Fibroblast of lung (primary cell): ENCODE results near the gene AGBL1. TPM values are rescaled to one million over a fixed set of nuclear protein-coding genes. Genes with fewer than 3 reads are reported as not detected.

Source experiments
- DNase-seq, 2 donors: peaks; one replicate each; pipeline versions ENCODE4 v3.0.0 to v3.0.0-alpha.2; 2010; ENCODE audit warnings: low read depth in 2 of 2
- H2AFZ ChIP-seq: 2 replicates; pipeline ENCODE4 v1.5.1; 2012; ENCODE audit warnings: low read length, control low read depth, inconsistent platforms
- H3K27ac ChIP-seq: 2 replicates; pipeline ENCODE4 v1.5.1; 2011; ENCODE audit warnings: low read length, control low read depth; ENCODE audit not compliant: insufficient read depth
- H3K27me3 ChIP-seq: 2 replicates; pipeline ENCODE4 v1.5.1; 2011; ENCODE audit warnings: mild to moderate bottlenecking, low read length; ENCODE audit not compliant: control insufficient read depth, insufficient read depth
- H3K36me3 ChIP-seq: 2 replicates; pipeline ENCODE4 v1.5.1; 2011; ENCODE audit warnings: low read length; ENCODE audit not compliant: control insufficient read depth, insufficient read depth
- H3K4me1 ChIP-seq: 2 replicates; pipeline ENCODE4 v1.5.1; 2011; ENCODE audit warnings: low read length; ENCODE audit not compliant: control insufficient read depth, insufficient read depth; ENCODE audit errors: extremely low read depth
- H3K4me2 ChIP-seq: 2 replicates; pipeline ENCODE4 v1.5.1; 2011; ENCODE audit warnings: low read length, control low read depth; ENCODE audit not compliant: insufficient read depth; ENCODE audit errors: extremely low read depth
- H3K4me3 ChIP-seq, 4 experiments: fragments of 200-600 bp in 1 of 4; sonication (generic) in 1 of 4; replicated peaks in 1 of 4; 2 replicates each; pipeline ENCODE4 v1.5.1; 2011 to 2016; ENCODE audit warnings: low read length in 4 of 4, low read depth in 3 of 4, mild to moderate bottlenecking in 3 of 4, control low read depth in 2 of 4, inconsistent platforms in 1 of 4, mixed read lengths in 1 of 4; ENCODE audit not compliant: insufficient read depth in 1 of 4; ENCODE audit errors: control extremely low read depth in 1 of 4
- H3K79me2 ChIP-seq: 2 replicates; pipeline ENCODE4 v1.5.1; 2012; ENCODE audit warnings: mild to moderate bottlenecking, low read length, inconsistent platforms; ENCODE audit not compliant: control insufficient read depth, insufficient read depth
- H3K9ac ChIP-seq: 2 replicates; pipeline ENCODE4 v1.5.1; 2011; ENCODE audit warnings: mild to moderate bottlenecking, low read length, control low read depth; ENCODE audit not compliant: insufficient read depth
- H3K9me3 ChIP-seq: 2 replicates; pipeline ENCODE4 v1.5.1; 2012; ENCODE audit warnings: low read depth, low read length; ENCODE audit not compliant: control insufficient read depth, insufficient read depth
- H4K20me1 ChIP-seq: 2 replicates; pipeline ENCODE4 v1.5.1; 2011; ENCODE audit warnings: low read length; ENCODE audit not compliant: control insufficient read depth, insufficient read depth; ENCODE audit errors: extremely low read depth
- CTCF ChIP-seq, 2 donors: IDR thresholded peaks in 1 of 2; conservative IDR thresholded peaks in 1 of 2; 1 replicate in 1 of 2; 2 replicates in 1 of 2; pipeline ENCODE4 v1.5.1; 2011 to 2012; ENCODE audit warnings: low read length in 2 of 2, control low read depth in 1 of 2, inconsistent platforms in 1 of 2, low read depth in 1 of 2, mild to moderate bottlenecking in 1 of 2
- EZH2 ChIP-seq: IDR thresholded peaks from 2 replicates; pipeline ENCODE4 v1.5.1; 2012; ENCODE audit warnings: low read length, control low read depth, mild to moderate bottlenecking; ENCODE audit errors: missing control alignments
- polyA plus RNA-seq, 2 donors: library from polyadenylated mRNA; depleted of rRNA in 1 of 2; stranded (reverse) in 1 of 2; unstranded in 1 of 2; fragments of >200 nt; gene quantifications; 2 replicates each; pipeline ENCODE4 v1.2.1, GENCODE V29; 2011 to 2012; ENCODE audit warnings: missing spikeins in 1 of 2
- total RNA-seq: library from RNA; depleted of rRNA; stranded (reverse); fragments of >200 nt; gene quantifications from 2 replicates; pipeline ENCODE4 v1.2.1, GENCODE V29; 2014

Gene AGBL1
- total and polyA plus RNA-seq, 2 donors (not counting 1 experiment from before 2014, with no cell fraction given) = not detected

GRCh38 chr15:86221119-86221518, 141.4 kb downstream of the AGBL1 start:
- Histone ChIP-seq H3K9ac (no peak overlapping the region), H3K4me1 (no peaks in the 10 kb centered on the region), H3K9me3 (no peaks in the 10 kb centered on the region), H3K27me3 (no peaks in the 10 kb centered on the region), H3K4me2 (no peak overlapping the region), H4K20me1 (no peaks in the 10 kb centered on the region), H3K27ac (no peak overlapping the region), H3K36me3 (no peaks in the 10 kb centered on the region), H3K4me3 (no peak overlapping the region), H2AFZ (no peak overlapping the region), H3K79me2 (no peaks in the 10 kb centered on the region)
- no peak for DNase-seq
- TF ChIP-seq EZH2 (no peak), CTCF (conservative IDR thresholded peaks at IDR 0.05 in 1 of 2, IDR thresholded peaks at IDR 0.05 in 1 of 2; ENCODE audit: low read depth in 1 of 2, low read length in 2 of 2) (no peak)

- no peak for TF ChIP-seq EZH2
- no peak for TF ChIP-seq CTCF (conservative IDR thresholded peaks at IDR 0.05 in 1 of 2, IDR thresholded peaks at IDR 0.05 in 1 of 2; ENCODE audit: low read depth in 1 of 2, low read length in 2 of 2)
- Histone ChIP-seq H3K4me2 (no peak overlapping the region), H2AFZ (no peak overlapping the region), H3K4me3 (no peak overlapping the region), H3K4me1 (no peaks in the 10 kb centered on the region), H3K27ac (no peak overlapping the region), H3K36me3 (no peaks in the 10 kb centered on the region), H3K79me2 (no peaks in the 10 kb centered on the region), H3K27me3 (no peaks in the 10 kb centered on the region), H4K20me1 (no peaks in the 10 kb centered on the region), H3K9me3 (no peaks in the 10 kb centered on the region), H3K9ac (no peak overlapping the region)
- DNase-seq = no peak
These were observed 149.6 kb downstream of the AGBL1 start for GRCh38 chr15:86229306-86229705.

- no peak overlapping the region for H2AFZ ChIP-seq
- TF ChIP-seq CTCF (conservative IDR thresholded peaks at IDR 0.05 in 1 of 2, IDR thresholded peaks at IDR 0.05 in 1 of 2; ENCODE audit: low read depth in 1 of 2, low read length in 2 of 2) = no peak
- TF ChIP-seq EZH2 = no peak
- no peaks in the 10 kb centered on the region for H3K36me3 ChIP-seq
- no peaks in the 10 kb centered on the region for H3K79me2 ChIP-seq
- H3K27me3 ChIP-seq = no peaks in the 10 kb centered on the region
- H3K4me2 ChIP-seq = no peak overlapping the region
- no peak overlapping the region for H3K4me3 ChIP-seq
- no peak overlapping the region for H3K27ac ChIP-seq
- H3K9me3 ChIP-seq = no peaks in the 10 kb centered on the region
- no peak for DNase-seq
- no peaks in the 10 kb centered on the region for H4K20me1 ChIP-seq
- no peaks in the 10 kb centered on the region for H3K4me1 ChIP-seq
- no peak overlapping the region for H3K9ac ChIP-seq
These were observed 150.3 kb downstream of the AGBL1 start for GRCh38 chr15:86229936-86230335.
